LNCAP (cell line): ENCODE measurements around the gene RNF144A.

ENCODE experiments used
- CTCF ChIP-seq: fragments of 450-650 bp; IDR thresholded peaks from 2 replicates; pipeline ENCODE4 v1.5.1; 2017; ENCODE audit warnings: mild to moderate bottlenecking

Gene RNF144A

GRCh38 chr2:7019191-7019590 is 102.0 kb downstream of the RNF144A start:
- TF ChIP-seq CTCF = no peak

- TF ChIP-seq CTCF = no peak
Observed at GRCh38 chr2:7020059-7020458, 102.8 kb downstream of the RNF144A start.

- TF ChIP-seq CTCF = no peak
Observed at GRCh38 chr2:7020468-7020867, 103.3 kb downstream of the RNF144A start.

- no peak for TF ChIP-seq CTCF
Observed at GRCh38 chr2:7020939-7021470, 103.8 kb downstream of the RNF144A start.

- TF ChIP-seq CTCF = no peak
Observed at GRCh38 chr2:7022492-7023385, 105.5 kb downstream of the RNF144A start.

- TF ChIP-seq CTCF = no peak
Observed at GRCh38 chr2:7023542-7023941, 106.3 kb downstream of the RNF144A start.

GRCh38 chr2:7024261-7024660 is 107.0 kb downstream of the RNF144A start:
- no peak for TF ChIP-seq CTCF
